Measurements from ENCODE around the gene RPH3AL. TPM values are rescaled to one million over a fixed set of nuclear protein-coding genes. Genes with fewer than 3 reads are reported as not detected.

The RPH3AL gene
- total RNA-seq, 1 donor = 1.3 TPM

DNA sequence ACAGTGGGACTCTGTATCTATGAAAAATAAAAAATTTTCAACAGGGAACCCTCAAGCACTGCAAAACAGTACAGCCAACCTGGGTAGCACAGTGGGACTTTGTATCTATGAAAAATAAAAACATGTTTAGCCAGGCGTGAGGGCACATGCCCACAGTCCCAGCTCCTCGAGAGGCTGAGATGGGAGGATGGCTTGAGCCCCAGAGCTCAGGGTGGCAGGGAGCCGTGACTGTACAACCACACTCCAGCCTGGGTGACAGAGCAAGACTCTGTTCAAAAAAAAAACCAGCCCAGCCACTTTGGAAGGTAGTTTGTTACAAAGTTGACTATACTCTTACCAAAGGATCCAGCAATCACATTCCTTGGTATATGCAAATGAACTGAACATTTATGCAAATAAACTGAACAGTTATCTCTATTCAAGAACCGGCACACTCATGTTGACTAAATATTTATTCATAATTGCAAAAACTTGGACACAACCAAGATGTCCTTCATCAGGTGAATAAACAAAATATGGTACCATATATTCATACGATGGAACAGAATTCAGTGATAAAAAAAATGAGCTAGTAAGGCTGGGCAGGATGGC is 5.2 kb downstream of the RPH3AL start:
- TF ChIP-seq CTCF (IDR thresholded peaks at IDR 0.05; ENCODE audit: insufficient read depth, low read depth, low read length) = no peak
- no peak overlapping the region for H3K4me3 ChIP-seq (ENCODE audit: low read depth, low read length)
- DNase-seq (ENCODE audit: low read depth) = no peak

DNA sequence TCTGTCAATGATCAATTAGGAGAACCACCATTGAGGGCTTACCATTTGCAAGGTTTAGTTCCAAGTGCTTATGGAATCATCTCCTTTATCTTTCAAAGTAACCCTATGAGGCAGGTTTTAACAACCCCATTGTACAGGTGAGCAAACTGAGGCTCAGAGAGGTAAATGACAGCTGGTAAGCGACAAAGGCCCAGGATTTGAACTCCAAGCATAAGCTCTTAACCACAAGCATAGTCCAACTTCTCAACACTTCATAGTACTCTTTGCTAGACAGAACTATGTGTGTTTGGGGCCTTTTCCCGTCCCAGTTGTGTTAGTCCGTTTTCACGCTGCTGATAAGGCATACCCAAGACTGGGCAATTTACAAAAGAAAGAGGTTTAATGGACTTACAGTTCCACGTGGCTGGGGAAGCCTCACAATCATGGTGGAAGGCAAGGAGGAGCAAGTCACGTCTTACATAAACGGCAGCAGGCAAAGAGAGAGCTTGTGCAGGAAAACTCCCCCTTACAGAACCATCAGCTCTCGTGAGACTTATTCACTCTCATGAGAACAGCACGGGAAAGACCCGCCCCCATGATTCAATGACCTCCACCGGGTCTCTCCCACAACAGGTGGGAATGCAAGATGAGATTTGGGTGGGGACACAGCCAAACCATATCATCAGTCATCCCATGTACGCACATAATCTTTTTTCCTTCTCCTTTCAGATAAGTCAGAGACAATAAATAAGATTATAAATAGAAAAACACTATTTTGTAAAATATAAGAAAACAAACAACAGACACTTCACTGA is 6.4 kb downstream of the RPH3AL start:
- no peak for TF ChIP-seq CTCF (IDR thresholded peaks at IDR 0.05; ENCODE audit: insufficient read depth, low read depth, low read length)
- no peak for DNase-seq (ENCODE audit: low read depth)
- H3K4me3 ChIP-seq (ENCODE audit: low read depth, low read length) = no peak overlapping the region

DNA sequence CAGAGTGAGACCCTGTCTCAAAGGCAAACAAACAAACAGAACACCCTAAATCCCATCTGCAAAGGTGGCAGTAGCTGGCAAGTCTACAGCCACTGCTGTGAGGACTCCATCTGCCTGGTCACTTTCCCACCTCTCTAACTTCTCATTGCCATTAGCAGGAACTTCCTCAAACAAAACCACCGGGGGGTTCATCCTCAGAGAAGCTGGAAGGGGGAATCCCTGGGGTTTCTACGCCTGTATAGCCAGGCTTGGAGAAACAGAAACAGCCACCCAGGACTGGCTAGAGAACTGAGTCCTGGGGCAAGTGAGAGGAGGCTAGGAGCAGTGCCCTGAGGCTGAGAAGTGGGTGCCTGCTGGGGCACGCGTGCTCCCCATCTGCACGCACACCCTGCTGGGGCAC is 7.3 kb downstream of the RPH3AL start:
- no peak for TF ChIP-seq CTCF (IDR thresholded peaks at IDR 0.05; ENCODE audit: insufficient read depth, low read depth, low read length)
- no peak for DNase-seq (ENCODE audit: low read depth)

GRCh38 chr17:343875-344752 is 8.5 kb downstream of the RPH3AL start:
- DNase-seq (ENCODE audit: low read depth) = no peak
- TF ChIP-seq CTCF (IDR thresholded peaks at IDR 0.05; ENCODE audit: insufficient read depth, low read depth, low read length) = no peak
- no peak overlapping the region for H3K4me3 ChIP-seq (ENCODE audit: low read depth, low read length)

More for the DNA sequence above, 7.3 kb downstream of the RPH3AL start:
- H3K4me3 ChIP-seq (ENCODE audit: low read depth, low read length) = no peak overlapping the region

DNA sequence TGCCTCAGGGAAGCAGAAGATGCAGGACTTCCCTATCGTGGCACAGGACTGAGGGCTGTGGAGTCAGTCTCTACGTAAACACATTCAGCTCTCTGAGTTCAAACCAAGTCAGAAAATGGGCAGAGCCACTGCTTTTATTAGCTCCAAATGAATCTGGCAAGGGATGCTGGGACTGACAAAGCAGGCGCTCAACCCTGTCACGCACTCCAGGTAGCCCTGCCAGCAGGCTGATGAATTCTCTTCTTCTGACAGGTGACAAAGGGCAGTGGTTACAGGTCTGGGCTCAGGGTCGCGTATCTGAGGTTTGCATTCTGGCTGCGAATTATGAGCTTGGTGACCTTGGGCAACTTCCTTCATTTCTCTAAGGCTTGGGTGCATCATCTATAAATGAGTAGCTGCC is 9.4 kb downstream of the RPH3AL start:
- H3K4me3 ChIP-seq (ENCODE audit: low read depth, low read length) = no peak overlapping the region
- TF ChIP-seq CTCF (IDR thresholded peaks at IDR 0.05; ENCODE audit: insufficient read depth, low read depth, low read length) = no peak
- no peak for DNase-seq (ENCODE audit: low read depth)

- H3K4me3 ChIP-seq (ENCODE audit: low read depth, low read length) = no peak overlapping the region
- no peak for TF ChIP-seq CTCF (IDR thresholded peaks at IDR 0.05; ENCODE audit: insufficient read depth, low read depth, low read length)
- DNase-seq (ENCODE audit: low read depth) = no peak
Measured at GRCh38 chr17:340074-340473, 12.5 kb downstream of the RPH3AL start.
